ENCODE results near the gene ARL2BP. TPM values are rescaled to one million over a fixed set of nuclear protein-coding genes. Genes with fewer than 3 reads are reported as not detected.

Gene ARL2BP
- total RNA-seq, 1 donor from 2014 or later, result 46.7 TPM

DNA sequence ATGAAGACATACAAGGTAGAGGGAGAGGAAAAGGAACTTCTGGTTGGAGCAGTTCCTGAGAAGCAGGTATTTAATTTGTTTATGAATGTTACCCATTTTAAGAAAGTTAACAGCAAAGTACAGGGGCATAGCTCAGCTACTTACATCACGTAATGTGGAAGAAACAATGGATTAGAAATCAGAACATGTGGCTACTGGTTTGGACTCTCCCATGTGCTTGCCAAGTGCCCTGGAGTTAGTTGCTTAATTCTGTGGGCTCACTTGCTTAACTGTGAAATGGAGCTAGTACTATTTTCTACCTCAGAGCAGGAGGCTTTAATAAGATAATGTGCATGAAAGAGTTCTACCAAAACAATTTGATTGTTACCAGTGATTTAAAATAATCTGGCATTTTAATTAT, 31.6 kb upstream of the ARL2BP start:
- DNase-seq (ENCODE audit: low spot score), result no peak
- TF ChIP-seq, protein P1, sequence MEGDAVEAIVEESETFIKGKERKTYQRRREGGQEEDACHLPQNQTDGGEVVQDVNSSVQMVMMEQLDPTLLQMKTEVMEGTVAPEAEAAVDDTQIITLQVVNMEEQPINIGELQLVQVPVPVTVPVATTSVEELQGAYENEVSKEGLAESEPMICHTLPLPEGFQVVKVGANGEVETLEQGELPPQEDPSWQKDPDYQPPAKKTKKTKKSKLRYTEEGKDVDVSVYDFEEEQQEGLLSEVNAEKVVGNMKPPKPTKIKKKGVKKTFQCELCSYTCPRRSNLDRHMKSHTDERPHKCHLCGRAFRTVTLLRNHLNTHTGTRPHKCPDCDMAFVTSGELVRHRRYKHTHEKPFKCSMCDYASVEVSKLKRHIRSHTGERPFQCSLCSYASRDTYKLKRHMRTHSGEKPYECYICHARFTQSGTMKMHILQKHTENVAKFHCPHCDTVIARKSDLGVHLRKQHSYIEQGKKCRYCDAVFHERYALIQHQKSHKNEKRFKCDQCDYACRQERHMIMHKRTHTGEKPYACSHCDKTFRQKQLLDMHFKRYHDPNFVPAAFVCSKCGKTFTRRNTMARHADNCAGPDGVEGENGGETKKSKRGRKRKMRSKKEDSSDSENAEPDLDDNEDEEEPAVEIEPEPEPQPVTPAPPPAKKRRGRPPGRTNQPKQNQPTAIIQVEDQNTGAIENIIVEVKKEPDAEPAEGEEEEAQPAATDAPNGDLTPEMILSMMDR (IDR thresholded peaks at IDR 0.05; ENCODE audit: unreplicated experiment), result no peak
- no peak overlapping the region for H3K27ac Mint-ChIP-seq (ENCODE audit: unreplicated experiment)
- no peaks in the 10 kb centered on the region for H3K9me3 Mint-ChIP-seq (ENCODE audit: unreplicated experiment)
- peaks cover 46% of the 10 kb centered on the region for H3K36me3 Mint-ChIP-seq (ENCODE audit: low read depth, unreplicated experiment)
- no peaks in the 10 kb centered on the region for H3K27me3 Mint-ChIP-seq (ENCODE audit: unreplicated experiment)
- H3K4me3 Mint-ChIP-seq (ENCODE audit: unreplicated experiment), result no peak overlapping the region
- no peaks in the 10 kb centered on the region for H3K4me1 Mint-ChIP-seq (ENCODE audit: unreplicated experiment)

DNA sequence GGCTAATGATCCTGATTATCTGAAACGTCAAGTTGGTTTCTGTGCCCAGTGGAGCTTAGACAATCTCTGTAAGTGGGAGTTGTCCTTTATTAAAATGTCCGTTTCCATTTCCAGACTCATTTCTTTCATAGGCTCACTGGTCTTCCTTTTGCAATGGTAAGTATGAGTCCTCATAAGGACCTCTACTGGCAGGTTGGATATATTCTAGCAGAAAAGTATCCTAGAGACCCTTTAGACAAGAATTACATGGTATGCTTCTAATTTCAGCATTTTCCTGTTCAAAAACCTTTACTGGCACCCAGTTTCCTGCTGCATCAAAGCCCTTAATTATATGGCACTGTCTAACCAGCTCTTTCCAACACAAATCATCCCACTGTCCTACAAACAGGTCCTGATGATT, 28.1 kb upstream of the ARL2BP start:
- Mint-ChIP-seq H3K36me3 (ENCODE audit: low read depth, unreplicated experiment) (peaks cover 34% of the 10 kb centered on the region), H3K27me3 (ENCODE audit: unreplicated experiment) (no peaks in the 10 kb centered on the region), H3K9me3 (ENCODE audit: unreplicated experiment) (no peaks in the 10 kb centered on the region), H3K4me1 (ENCODE audit: unreplicated experiment) (no peaks in the 10 kb centered on the region), H3K27ac (ENCODE audit: unreplicated experiment) (peak overlapping the region; percentile 11), H3K4me3 (ENCODE audit: unreplicated experiment) (peak overlapping the region; percentile 81)
- TF ChIP-seq, protein P1 (IDR thresholded peaks at IDR 0.05; ENCODE audit: unreplicated experiment), result no peak
- no peak for DNase-seq (ENCODE audit: low spot score)

DNA sequence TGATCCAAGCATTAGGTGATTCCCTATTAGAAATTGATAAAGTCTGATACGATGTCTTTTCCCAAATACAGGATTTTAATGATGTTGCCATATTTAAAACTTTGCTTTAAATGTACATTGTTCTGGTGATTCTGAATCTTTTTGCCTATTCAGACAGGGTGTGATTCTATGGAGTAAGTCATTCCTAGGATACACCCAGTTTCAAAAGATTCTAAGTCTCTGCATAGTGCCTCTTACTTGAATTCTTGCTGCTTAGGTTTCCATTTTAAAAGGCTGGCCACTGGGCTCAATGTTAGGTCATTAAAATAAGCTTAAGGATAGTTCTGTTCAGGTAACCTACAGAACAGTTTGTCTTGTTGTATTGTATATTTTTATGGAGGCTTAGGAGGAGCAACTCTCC, 22.0 kb upstream of the ARL2BP start:
- Mint-ChIP-seq H3K4me3 (ENCODE audit: unreplicated experiment) (no peak overlapping the region), H3K36me3 (ENCODE audit: low read depth, unreplicated experiment) (peaks cover 22% of the 10 kb centered on the region), H3K27me3 (ENCODE audit: unreplicated experiment) (no peaks in the 10 kb centered on the region), H3K27ac (ENCODE audit: unreplicated experiment) (peak overlapping the region; percentile 74), H3K4me1 (ENCODE audit: unreplicated experiment) (no peaks in the 10 kb centered on the region), H3K9me3 (ENCODE audit: unreplicated experiment) (no peaks in the 10 kb centered on the region)
- no peak for DNase-seq (ENCODE audit: low spot score)
- TF ChIP-seq, protein P1 (IDR thresholded peaks at IDR 0.05; ENCODE audit: unreplicated experiment), result no peak

GRCh38 chr16:57224651-57225335, 20.3 kb upstream of the ARL2BP start:
- Mint-ChIP-seq H3K9me3 (ENCODE audit: unreplicated experiment) (no peaks in the 10 kb centered on the region), H3K4me1 (ENCODE audit: unreplicated experiment) (no peaks in the 10 kb centered on the region), H3K36me3 (ENCODE audit: low read depth, unreplicated experiment) (peaks cover 22% of the 10 kb centered on the region), H3K4me3 (ENCODE audit: unreplicated experiment) (no peak overlapping the region), H3K27ac (ENCODE audit: unreplicated experiment) (no peak overlapping the region), H3K27me3 (ENCODE audit: unreplicated experiment) (no peaks in the 10 kb centered on the region)
- DNase-seq (ENCODE audit: low spot score), result no peak
- TF ChIP-seq, protein P1 (IDR thresholded peaks at IDR 0.05; ENCODE audit: unreplicated experiment), result no peak

DNA sequence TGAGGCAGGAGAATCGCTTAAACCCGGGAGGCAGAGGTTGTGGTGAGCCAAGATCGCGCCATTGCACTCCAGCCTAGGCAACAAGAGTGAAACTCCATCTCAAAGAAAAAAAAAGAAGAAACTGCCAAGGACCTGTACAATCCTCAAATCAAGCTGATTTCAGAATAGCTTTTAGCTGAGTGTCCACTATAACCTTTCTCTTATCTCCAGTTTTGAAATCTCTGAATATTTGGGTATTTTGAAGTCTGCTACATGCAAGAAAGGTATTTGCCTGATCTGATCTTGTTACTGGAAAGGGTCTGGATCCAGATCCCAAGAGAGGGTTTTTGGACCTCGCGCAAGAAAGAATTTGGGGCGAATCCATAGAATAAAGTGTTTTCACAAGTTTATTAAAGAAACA, 19.1 kb upstream of the ARL2BP start:
- DNase-seq (ENCODE audit: low spot score), result no peak
- Mint-ChIP-seq H3K36me3 (ENCODE audit: low read depth, unreplicated experiment) (peaks cover 31% of the 10 kb centered on the region), H3K27ac (ENCODE audit: unreplicated experiment) (no peak overlapping the region), H3K27me3 (ENCODE audit: unreplicated experiment) (no peaks in the 10 kb centered on the region), H3K4me3 (ENCODE audit: unreplicated experiment) (no peak overlapping the region), H3K4me1 (ENCODE audit: unreplicated experiment) (no peaks in the 10 kb centered on the region), H3K9me3 (ENCODE audit: unreplicated experiment) (no peaks in the 10 kb centered on the region)
- TF ChIP-seq, protein P1 (IDR thresholded peaks at IDR 0.05; ENCODE audit: unreplicated experiment), result no peak
